K562 (cell line): ENCODE measurements around the gene COX6B1. TPM values are rescaled to one million over a fixed set of nuclear protein-coding genes. Genes with fewer than 3 reads are reported as not detected.

ENCODE experiments used
- ARID4B ChIP-seq: sonication (generic); formaldehyde crosslinking; IDR thresholded peaks from 2 replicates; pipeline ENCODE4 v1.8.0; 2022; ENCODE audit warnings: mild to moderate bottlenecking, missing genetic modification reagents
- MYC ChIP-seq, 2 experiments: fragments of 250-450 bp in 1 of 2; sonication (Bioruptor Pico) in 1 of 2; IDR thresholded peaks; 2 replicates each; pipeline versions ENCODE4 v1.5.1 to v1.6.1; 2012 to 2021; ENCODE audit warnings: low read depth in 2 of 2, borderline replicate concordance in 1 of 2, improper control_type of control experiment in 1 of 2, low read length in 1 of 2, mild to moderate bottlenecking in 1 of 2, moderate library complexity in 1 of 2
- NRF1 ChIP-seq, 2 experiments: fragments of 450-650 bp; IDR thresholded peaks in 1 of 2; conservative IDR thresholded peaks in 1 of 2; 2 replicates each; pipeline ENCODE4 v1.6.1; 2014; ENCODE audit warnings: mild to moderate bottlenecking in 2 of 2
- SMAD2 ChIP-seq: fragments of 150-350 bp; IDR thresholded peaks from 2 replicates; pipeline ENCODE4 v1.6.1; 2014; ENCODE audit warnings: low read depth, mild to moderate bottlenecking, low read length
- SOX6 ChIP-seq: fragments of 450-650 bp; IDR thresholded peaks from 2 replicates; pipeline ENCODE4 v1.6.1; 2014; ENCODE audit warnings: mild to moderate bottlenecking
- ZBTB1 ChIP-seq: sonication (generic); formaldehyde crosslinking; IDR thresholded peaks from 2 replicates; pipeline ENCODE4 v1.8.1; 2023; ENCODE audit warnings: missing genetic modification reagents, low read depth, mild to moderate bottlenecking, borderline replicate concordance
- polyA plus RNA-seq, 8 experiments: library from polyadenylated mRNA; depleted of rRNA in 4 of 8; stranded (reverse) in 5 of 8; unstranded in 3 of 8; fragments of >200 nt; fragmentation: Nextera tagmentation in 2 of 8; fragmentation: Illumina TruSeq in 1 of 8; extraction: Ambion mirVana in 2 of 8; extraction: Trizol in 1 of 8; gene quantifications; 2 replicates each; pipeline versions ENCODE4 v1.2.1 to v1.2.3, GENCODE V29; 2011 to 2014; ENCODE audit warnings: inconsistent platforms in 1 of 8, missing spikeins in 1 of 8
- total RNA-seq, 7 experiments: library from RNA; depleted of rRNA in 6 of 7; stranded (reverse); fragments of >200 nt in 6 of 7; fragmentation: Illumina TruSeq in 2 of 7; extraction: Trizol in 2 of 7; gene quantifications; 2 replicates each; pipeline versions ENCODE4 v1.2.1 to v1.2.3, GENCODE V29; 2011 to 2021; ENCODE audit warnings: low replicate concordance in 1 of 7
- TF ChIP-seq, protein P1 (sequence below), 2 experiments: fragments of 450-650 bp in 1 of 2; sonication (generic) in 1 of 2; formaldehyde crosslinking in 1 of 2; IDR thresholded peaks; 2 replicates each; pipeline versions ENCODE4 v1.7.1 to v1.9.0; 2016 to 2022; ENCODE audit warnings: inconsistent platforms in 1 of 2, mild to moderate bottlenecking in 1 of 2, missing genetic modification reagents in 1 of 2
- TF ChIP-seq, protein P2 (sequence below): sonication (generic); formaldehyde crosslinking; IDR thresholded peaks from 2 replicates; pipeline ENCODE4 v1.4.0; 2020; ENCODE audit warnings: mild to moderate bottlenecking, missing genetic modification reagents

The COX6B1 gene
- total and polyA plus RNA-seq, 9 of the 15 experiments (the other 6 are each of a cell fraction or from before 2014, with no cell fraction given) = 777 to 2,393 (median 1,219) TPM

DNA sequence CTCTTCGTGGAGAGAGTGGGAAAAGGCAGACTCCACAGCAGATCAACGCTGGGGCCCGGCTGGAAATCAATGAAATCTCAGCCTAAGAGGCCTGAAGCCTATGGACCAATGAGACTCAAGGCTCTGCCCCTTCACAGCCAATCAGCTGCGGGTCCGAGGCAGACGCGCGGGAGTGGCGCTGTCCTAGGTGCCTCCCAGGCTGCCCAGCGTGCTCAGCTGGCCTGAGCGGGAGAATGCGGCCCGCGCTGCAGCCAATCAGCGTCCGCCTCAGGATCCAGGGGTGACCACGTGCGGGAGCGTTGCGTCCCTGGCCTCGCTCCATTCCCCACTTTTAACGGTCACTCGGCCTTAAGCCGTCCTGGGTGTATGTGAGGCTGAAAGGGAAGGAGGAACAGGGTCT lies 56.1 kb downstream of the COX6B1 start, which contains the start of gene ZBTB32 (continued):
- TF ChIP-seq, protein P1, sequence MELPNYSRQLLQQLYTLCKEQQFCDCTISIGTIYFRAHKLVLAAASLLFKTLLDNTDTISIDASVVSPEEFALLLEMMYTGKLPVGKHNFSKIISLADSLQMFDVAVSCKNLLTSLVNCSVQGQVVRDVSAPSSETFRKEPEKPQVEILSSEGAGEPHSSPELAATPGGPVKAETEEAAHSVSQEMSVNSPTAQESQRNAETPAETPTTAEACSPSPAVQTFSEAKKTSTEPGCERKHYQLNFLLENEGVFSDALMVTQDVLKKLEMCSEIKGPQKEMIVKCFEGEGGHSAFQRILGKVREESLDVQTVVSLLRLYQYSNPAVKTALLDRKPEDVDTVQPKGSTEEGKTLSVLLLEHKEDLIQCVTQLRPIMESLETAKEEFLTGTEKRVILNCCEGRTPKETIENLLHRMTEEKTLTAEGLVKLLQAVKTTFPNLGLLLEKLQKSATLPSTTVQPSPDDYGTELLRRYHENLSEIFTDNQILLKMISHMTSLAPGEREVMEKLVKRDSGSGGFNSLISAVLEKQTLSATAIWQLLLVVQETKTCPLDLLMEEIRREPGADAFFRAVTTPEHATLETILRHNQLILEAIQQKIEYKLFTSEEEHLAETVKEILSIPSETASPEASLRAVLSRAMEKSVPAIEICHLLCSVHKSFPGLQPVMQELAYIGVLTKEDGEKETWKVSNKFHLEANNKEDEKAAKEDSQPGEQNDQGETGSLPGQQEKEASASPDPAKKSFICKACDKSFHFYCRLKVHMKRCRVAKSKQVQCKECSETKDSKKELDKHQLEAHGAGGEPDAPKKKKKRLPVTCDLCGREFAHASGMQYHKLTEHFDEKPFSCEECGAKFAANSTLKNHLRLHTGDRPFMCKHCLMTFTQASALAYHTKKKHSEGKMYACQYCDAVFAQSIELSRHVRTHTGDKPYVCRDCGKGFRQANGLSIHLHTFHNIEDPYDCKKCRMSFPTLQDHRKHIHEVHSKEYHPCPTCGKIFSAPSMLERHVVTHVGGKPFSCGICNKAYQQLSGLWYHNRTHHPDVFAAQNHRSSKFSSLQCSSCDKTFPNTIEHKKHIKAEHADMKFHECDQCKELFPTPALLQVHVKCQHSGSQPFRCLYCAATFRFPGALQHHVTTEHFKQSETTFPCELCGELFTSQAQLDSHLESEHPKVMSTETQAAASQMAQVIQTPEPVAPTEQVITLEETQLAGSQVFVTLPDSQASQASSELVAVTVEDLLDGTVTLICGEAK (IDR thresholded peaks at IDR 0.05) = no peak
- TF ChIP-seq, protein P1 (CRISPR knock-in tag; IDR thresholded peaks at IDR 0.05) = peak; percentile 48; the same call in 1 of the 2 replicates
- TF ChIP-seq ARID4B = peak; percentile 88
- no peak for TF ChIP-seq SOX6
- TF ChIP-seq SMAD2 = no peak
- peak; percentile 49; the same call in 1 of the 2 replicates for TF ChIP-seq ZBTB1 (CRISPR knock-in tag)
- TF ChIP-seq, protein P2, sequence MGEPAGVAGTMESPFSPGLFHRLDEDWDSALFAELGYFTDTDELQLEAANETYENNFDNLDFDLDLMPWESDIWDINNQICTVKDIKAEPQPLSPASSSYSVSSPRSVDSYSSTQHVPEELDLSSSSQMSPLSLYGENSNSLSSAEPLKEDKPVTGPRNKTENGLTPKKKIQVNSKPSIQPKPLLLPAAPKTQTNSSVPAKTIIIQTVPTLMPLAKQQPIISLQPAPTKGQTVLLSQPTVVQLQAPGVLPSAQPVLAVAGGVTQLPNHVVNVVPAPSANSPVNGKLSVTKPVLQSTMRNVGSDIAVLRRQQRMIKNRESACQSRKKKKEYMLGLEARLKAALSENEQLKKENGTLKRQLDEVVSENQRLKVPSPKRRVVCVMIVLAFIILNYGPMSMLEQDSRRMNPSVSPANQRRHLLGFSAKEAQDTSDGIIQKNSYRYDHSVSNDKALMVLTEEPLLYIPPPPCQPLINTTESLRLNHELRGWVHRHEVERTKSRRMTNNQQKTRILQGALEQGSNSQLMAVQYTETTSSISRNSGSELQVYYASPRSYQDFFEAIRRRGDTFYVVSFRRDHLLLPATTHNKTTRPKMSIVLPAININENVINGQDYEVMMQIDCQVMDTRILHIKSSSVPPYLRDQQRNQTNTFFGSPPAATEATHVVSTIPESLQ (CRISPR knock-in tag) = no peak
- TF ChIP-seq NRF1 (conservative IDR thresholded peaks at IDR 0.05 in 1 of 2, IDR thresholded peaks at IDR 0.05 in 1 of 2) = peak; percentile 50 to 58; a peak in 2 of 4 replicates
- peak; percentile 57; the same call in 1 of the 2 replicates for TF ChIP-seq MYC (IDR thresholded peaks at IDR 0.05; ENCODE audit: low read depth, low read length)
- no peak for TF ChIP-seq MYC (CRISPR knock-in tag; IDR thresholded peaks at IDR 0.05; ENCODE audit: borderline replicate concordance, low read depth)
